Activated T-helper 1 cell treated with anti-CD3 and anti-CD28 coated beads, Interleukin-12 subunit alpha, Interleukin-12 subunit beta, Interleukin-2, Interleukin-4 antibody, amounts not matched to agents 30 ng/mL and 10 ng/mL and 1 ng/mL, durations not matched to agents 14 hours and 24 hours and 36 hours (primary cell): ENCODE data around the gene NAT10. TPM values are rescaled to one million over a fixed set of nuclear protein-coding genes. Genes with fewer than 3 reads are reported as not detected.
A peak's percentile ranks its signal among the peaks of the same experiment; 100 is the strongest.
"Not testable (repeated sequence)": the region's sequence is repeated elsewhere in the genome, so short reads cannot be mapped to it uniquely, and the experiment has no call there.

Source experiments
- DNase-seq: peaks from one replicate; pipeline ENCODE4 v3.0.0; 2021; ENCODE audit warnings: low spot score
- H3K27ac Mint-ChIP-seq: one replicate; pipeline ENCODE4 v1.8.0; 2021; ENCODE audit warnings: mild to moderate bottlenecking, mixed read lengths
- H3K27me3 Mint-ChIP-seq: one replicate; pipeline ENCODE4 v1.8.0; 2022; ENCODE audit warnings: mild to moderate bottlenecking, moderate library complexity, mixed read lengths; ENCODE audit not compliant: insufficient read depth
- H3K36me3 Mint-ChIP-seq: one replicate; pipeline ENCODE4 v1.8.0; 2021; ENCODE audit warnings: low read depth, mixed read lengths
- H3K4me1 Mint-ChIP-seq: one replicate; pipeline ENCODE4 v1.8.0; 2021; ENCODE audit warnings: low read depth, mixed read lengths
- H3K4me3 Mint-ChIP-seq: one replicate; pipeline ENCODE4 v1.8.0; 2021; ENCODE audit warnings: mild to moderate bottlenecking, moderate library complexity, mixed read lengths
- H3K9me3 Mint-ChIP-seq: one replicate; pipeline ENCODE4 v1.8.0; 2021; ENCODE audit warnings: mixed read lengths
- intact Hi-C: fragments of 100-400 bp; cut with micrococcal nuclease; formaldehyde crosslinking; loops from one replicate; pipeline ENCODE4 v1.15.1; 2024
- total RNA-seq: library from RNA; stranded (reverse); gene quantifications from 2 replicates; pipeline ENCODE4 v1.2.3, GENCODE V29; 2022

Gene NAT10
- 157 and 158 TPM in 2 replicates for total RNA-seq

GRCh38 chr11:34105079-34105956, at the start of gene NAT10:
Gene NAT10 (plus strand): TSS chr11:34105629. CDS start chr11:34108226, 2,597 bp downstream.
- peaks cover 42% of the 10 kb centered on the region for H3K36me3 Mint-ChIP-seq
- intact Hi-C loops: loop anchor here (1.0 to 10.0 kb wide), 10 partner anchors 54 to 1521 kb away; partner anchors contain the start of genes APIP, CAPRIN1, CAT and CSTF3
- peak within 1 kb of the TSS; percentile 95 for H3K4me3 Mint-ChIP-seq
- no peaks in the 10 kb centered on the region for H3K9me3 Mint-ChIP-seq
- peaks cover 48% of the 10 kb centered on the region for H3K4me1 Mint-ChIP-seq
- peak; percentile 97 for DNase-seq
- H3K27me3 Mint-ChIP-seq: no peaks in the 10 kb centered on the region
- peak within 1 kb of the TSS; percentile 90 for H3K27ac Mint-ChIP-seq

DNA sequence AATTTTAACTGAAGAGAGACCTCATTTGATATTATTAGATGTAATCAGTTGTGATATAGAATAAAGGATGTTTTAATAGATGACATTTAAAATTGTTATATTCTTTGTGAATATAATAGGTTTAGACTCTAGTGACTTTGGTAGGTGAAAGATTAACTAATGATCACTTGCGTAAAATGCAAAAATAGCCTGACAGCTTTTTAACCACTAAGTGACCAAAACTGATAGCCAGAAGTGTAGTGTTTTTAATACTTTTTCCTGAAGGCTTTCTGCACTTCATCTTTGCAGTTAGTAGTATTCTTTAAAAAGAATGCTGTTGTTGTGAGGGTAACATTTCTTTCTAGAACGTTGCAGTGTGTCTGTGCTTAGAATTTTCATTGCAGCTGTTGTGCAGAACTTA, 48.8 kb upstream of the NAT10 start:
- intact Hi-C loops: loop anchor here (10.0 kb wide), 2 partner anchors 1042 to 1608 kb away; partner anchors contain the start of genes DEPDC7 and TRIM44
- H3K9me3 Mint-ChIP-seq: no peaks in the 10 kb centered on the region
- H3K27ac Mint-ChIP-seq: no peak overlapping the region
- H3K4me3 Mint-ChIP-seq: no peak overlapping the region
- DNase-seq: no peak
- H3K27me3 Mint-ChIP-seq: no peaks in the 10 kb centered on the region
- peaks cover 27% of the 10 kb centered on the region for H3K36me3 Mint-ChIP-seq
- peaks cover 28% of the 10 kb centered on the region for H3K4me1 Mint-ChIP-seq

GRCh38 chr11:34063061-34063795, 42.2 kb upstream of the NAT10 start:
- Mint-ChIP-seq H3K9me3 (no peaks in the 10 kb centered on the region), H3K27me3 (no peaks in the 10 kb centered on the region), H3K27ac (no peak overlapping the region), H3K36me3 (peaks cover 20% of the 10 kb centered on the region), H3K4me3 (no peak overlapping the region), H3K4me1 (peaks cover 55% of the 10 kb centered on the region)
- intact Hi-C loops: no loop called here
- no peak for DNase-seq

DNA sequence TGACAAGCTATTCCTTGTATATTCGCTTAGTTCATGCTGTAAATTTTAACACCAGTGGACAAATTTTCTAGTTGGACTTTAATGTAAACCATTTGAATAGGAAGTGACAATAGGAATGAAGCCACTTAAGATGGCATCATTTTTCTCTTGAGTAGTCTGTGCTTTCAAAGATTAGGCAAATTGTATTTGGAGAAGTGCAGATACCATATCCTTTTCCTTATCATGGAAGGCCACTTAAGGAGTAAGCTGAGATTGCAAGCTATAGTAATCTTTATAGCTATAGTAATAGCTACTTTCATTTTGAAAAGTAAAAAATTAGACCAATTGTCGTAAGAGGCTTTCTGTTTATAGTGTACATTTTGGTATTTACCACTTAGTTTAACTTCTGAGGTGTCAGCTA, 41.1 kb upstream of the NAT10 start:
- no peak overlapping the region for H3K27ac Mint-ChIP-seq
- H3K4me1 Mint-ChIP-seq: peaks cover 48% of the 10 kb centered on the region
- intact Hi-C loops: no loop called here
- H3K4me3 Mint-ChIP-seq: no peak overlapping the region
- no peak for DNase-seq
- H3K27me3 Mint-ChIP-seq: no peaks in the 10 kb centered on the region
- no peaks in the 10 kb centered on the region for H3K9me3 Mint-ChIP-seq
- peaks cover 17% of the 10 kb centered on the region for H3K36me3 Mint-ChIP-seq

- H3K9me3 Mint-ChIP-seq: no peaks in the 10 kb centered on the region
- no peaks in the 10 kb centered on the region for H3K27me3 Mint-ChIP-seq
- H3K4me1 Mint-ChIP-seq: peaks cover 42% of the 10 kb centered on the region
- H3K4me3 Mint-ChIP-seq: no peak overlapping the region
- H3K36me3 Mint-ChIP-seq: peaks cover 13% of the 10 kb centered on the region
- DNase-seq: no peak
- no peak overlapping the region for H3K27ac Mint-ChIP-seq
- intact Hi-C loops: no loop called here
These were observed 39.8 kb upstream of the NAT10 start for GRCh38 chr11:34065505-34066203.

- H3K27me3 Mint-ChIP-seq, intact Hi-C loops, H3K4me3 Mint-ChIP-seq, H3K9me3 Mint-ChIP-seq, DNase-seq, H3K27ac Mint-ChIP-seq: not testable (repeated sequence)
- peaks cover 46% of the 10 kb centered on the region for H3K4me1 Mint-ChIP-seq
- H3K36me3 Mint-ChIP-seq: peaks cover 15% of the 10 kb centered on the region
These were observed 38.7 kb upstream of the NAT10 start for GRCh38 chr11:34066766-34067165.

DNA sequence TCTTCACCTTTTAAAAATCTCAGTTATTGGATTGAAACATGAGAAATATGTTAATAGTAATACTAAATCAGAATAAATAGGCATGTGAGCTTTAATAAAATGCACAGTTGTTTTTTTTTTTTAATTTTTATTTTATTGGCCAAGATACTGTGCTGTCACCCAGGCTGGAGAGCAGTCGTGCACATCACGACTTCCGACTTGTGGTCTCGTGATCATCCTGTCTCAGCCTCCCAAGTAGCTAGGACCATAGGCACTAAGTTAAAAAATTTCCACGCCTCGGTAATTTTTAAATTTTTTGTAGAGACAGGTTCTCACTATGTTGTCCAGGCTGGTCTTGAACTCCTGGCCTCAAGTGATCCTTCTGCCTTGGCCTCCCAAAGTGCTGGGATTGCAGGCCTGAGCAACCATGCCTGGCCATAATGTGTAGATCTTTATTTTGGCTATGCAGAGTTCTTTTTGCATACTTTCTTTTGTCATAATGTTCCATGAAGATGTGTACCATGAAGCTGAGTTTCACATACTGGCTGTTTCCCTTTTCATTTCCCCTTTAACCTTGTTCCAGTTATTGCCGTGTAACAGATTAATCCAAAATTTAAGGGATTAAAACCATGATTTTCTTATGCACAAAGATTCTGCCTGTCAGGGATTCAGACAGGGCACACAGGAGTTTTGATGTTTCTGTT, 37.9 kb upstream of the NAT10 start:
- H3K9me3 Mint-ChIP-seq: no peaks in the 10 kb centered on the region
- intact Hi-C loops: no loop called here
- H3K27ac Mint-ChIP-seq: no peak overlapping the region
- H3K4me1 Mint-ChIP-seq: peaks cover 44% of the 10 kb centered on the region
- H3K27me3 Mint-ChIP-seq: no peaks in the 10 kb centered on the region
- no peak for DNase-seq
- peaks cover 16% of the 10 kb centered on the region for H3K36me3 Mint-ChIP-seq
- H3K4me3 Mint-ChIP-seq: no peak overlapping the region

DNA sequence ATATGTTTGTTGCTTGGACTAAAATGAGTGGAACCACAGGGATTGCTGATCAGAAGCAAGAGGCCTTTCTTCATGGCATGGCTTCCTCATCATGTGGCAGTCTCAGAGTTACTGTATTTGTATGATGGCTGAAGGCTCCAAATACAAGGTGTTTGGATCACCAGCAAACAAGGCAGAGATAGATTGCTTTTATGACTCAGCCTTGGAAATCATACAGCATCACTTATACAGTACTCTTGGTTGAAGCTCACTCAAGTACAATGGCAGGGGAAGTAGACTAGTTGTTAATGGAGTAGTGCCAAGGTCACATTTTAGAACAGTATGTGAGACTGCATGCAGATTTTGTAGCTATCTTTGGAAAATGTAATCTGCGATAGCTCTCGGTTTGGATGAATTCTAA, 37.3 kb upstream of the NAT10 start:
- Mint-ChIP-seq H3K9me3 (no peaks in the 10 kb centered on the region), H3K27ac (no peak overlapping the region), H3K36me3 (peaks cover 16% of the 10 kb centered on the region), H3K4me3 (no peak overlapping the region), H3K4me1 (peaks cover 46% of the 10 kb centered on the region), H3K27me3 (no peaks in the 10 kb centered on the region)
- no peak for DNase-seq
- intact Hi-C loops: no loop called here

DNA sequence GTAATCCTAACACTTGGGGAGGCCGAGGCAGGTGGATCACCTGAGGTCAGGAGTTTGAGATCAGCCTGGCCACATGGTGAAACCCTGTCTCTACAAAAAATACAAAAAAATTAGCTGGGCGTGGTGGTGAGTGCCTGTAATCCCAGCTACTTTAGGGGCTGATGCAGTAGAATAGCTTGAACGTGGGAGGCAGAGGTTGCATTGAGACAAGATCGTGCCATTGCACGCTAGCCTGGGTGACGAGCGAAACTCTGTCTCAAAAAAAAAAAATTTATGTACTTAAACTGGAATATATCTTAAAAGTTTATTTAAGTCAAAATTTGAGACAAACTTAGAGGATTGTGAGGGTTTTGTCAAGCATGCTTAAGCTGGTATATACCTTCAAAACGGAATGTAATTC, 34.1 kb upstream of the NAT10 start:
- Mint-ChIP-seq H3K4me1 (peaks cover 33% of the 10 kb centered on the region), H3K36me3 (peaks cover 27% of the 10 kb centered on the region)
- H3K4me3 Mint-ChIP-seq, H3K27me3 Mint-ChIP-seq, DNase-seq, intact Hi-C loops, H3K27ac Mint-ChIP-seq, H3K9me3 Mint-ChIP-seq: not testable (repeated sequence)

GRCh38 chr11:34072041-34072440, 33.4 kb upstream of the NAT10 start:
- H3K27ac Mint-ChIP-seq: no peak overlapping the region
- H3K27me3 Mint-ChIP-seq: no peaks in the 10 kb centered on the region
- DNase-seq: no peak
- no peak overlapping the region for H3K4me3 Mint-ChIP-seq
- H3K4me1 Mint-ChIP-seq: peaks cover 33% of the 10 kb centered on the region
- peaks cover 28% of the 10 kb centered on the region for H3K36me3 Mint-ChIP-seq
- H3K9me3 Mint-ChIP-seq: no peaks in the 10 kb centered on the region
- intact Hi-C loops: no loop called here

DNA sequence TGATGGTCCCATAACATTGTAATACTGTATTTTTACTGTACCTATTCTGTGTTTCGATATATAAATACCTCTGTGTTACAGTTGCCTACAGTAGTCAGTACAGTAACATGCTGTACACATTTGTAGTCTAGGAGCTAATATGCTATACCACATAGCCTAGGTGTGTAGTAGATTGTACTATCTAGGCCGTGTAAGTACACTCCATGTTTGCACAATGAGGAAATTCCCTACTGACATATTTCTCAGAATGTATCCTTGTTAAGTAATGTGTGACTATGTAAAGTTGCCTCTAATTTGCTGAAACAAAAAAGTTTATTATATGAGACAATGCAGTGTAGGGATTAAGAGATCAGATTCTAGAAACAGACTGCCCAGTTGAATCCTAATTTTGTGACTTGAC, 32.6 kb upstream of the NAT10 start:
- intact Hi-C loops: no loop called here
- no peak for DNase-seq
- Mint-ChIP-seq H3K27ac (no peak overlapping the region), H3K27me3 (no peaks in the 10 kb centered on the region), H3K9me3 (no peaks in the 10 kb centered on the region), H3K4me1 (peaks cover 35% of the 10 kb centered on the region), H3K4me3 (no peak overlapping the region), H3K36me3 (peaks cover 35% of the 10 kb centered on the region)

DNA sequence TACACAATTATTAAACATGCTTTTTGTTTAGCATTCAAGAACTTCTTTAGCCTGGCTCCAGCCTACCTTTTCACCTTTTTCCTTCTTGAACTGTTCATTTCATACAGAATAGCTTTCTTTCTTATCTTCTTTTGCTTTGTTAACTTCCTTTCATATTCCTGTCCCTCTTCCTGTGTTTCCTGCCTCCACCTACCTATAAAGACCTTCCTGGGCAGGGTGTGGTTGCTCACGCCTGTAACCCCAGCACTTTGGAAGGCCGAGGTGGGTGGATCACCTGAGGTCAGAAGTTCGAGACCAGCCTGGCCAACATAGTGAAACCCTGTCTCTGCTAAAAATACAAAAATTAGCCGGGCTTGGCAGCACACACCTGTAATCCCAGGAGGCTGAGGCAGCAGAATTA, 31.0 kb upstream of the NAT10 start:
- no peak overlapping the region for H3K4me3 Mint-ChIP-seq
- H3K9me3 Mint-ChIP-seq: no peaks in the 10 kb centered on the region
- no peaks in the 10 kb centered on the region for H3K27me3 Mint-ChIP-seq
- intact Hi-C loops: no loop called here
- H3K36me3 Mint-ChIP-seq: peaks cover 43% of the 10 kb centered on the region
- H3K27ac Mint-ChIP-seq: peak overlapping the region; percentile 50
- peaks cover 33% of the 10 kb centered on the region for H3K4me1 Mint-ChIP-seq
- DNase-seq: no peak
